Aorta (tissue), 5 donors: ENCODE data around the gene ZBTB42. TPM values are rescaled to one million over a fixed set of nuclear protein-coding genes. Genes with fewer than 3 reads are reported as not detected.

Experiments used
- ATAC-seq: fragments of 200-7000 bp; cut with Tn5 transposase; one replicate; pipeline ENCODE4 v1.9.1; 2022; ENCODE audit warnings: moderate library complexity; ENCODE audit not compliant: low FRiP score
- DNase-seq, 2 donors: peaks; one replicate each; pipeline ENCODE4 v3.0.0-alpha.2; 2020
- H3K27ac ChIP-seq, 2 donors: one replicate each; pipeline ENCODE4 v1.5.1; 2013; ENCODE audit warnings: low read length in 2 of 2, mild to moderate bottlenecking in 2 of 2, moderate library complexity in 2 of 2, control low read depth in 1 of 2, inconsistent platforms in 1 of 2, low read depth in 1 of 2
- H3K27me3 ChIP-seq, 2 donors: one replicate each; pipeline ENCODE4 v1.6.1; 2013; ENCODE audit warnings: control low read depth in 1 of 2, low read length in 1 of 2, mild to moderate bottlenecking in 1 of 2, moderate library complexity in 1 of 2; ENCODE audit not compliant: insufficient read depth in 2 of 2, control insufficient read depth in 1 of 2
- H3K36me3 ChIP-seq, 2 donors: one replicate each; pipeline ENCODE4 v1.6.1; 2013; ENCODE audit warnings: control low read depth in 1 of 2, low read length in 1 of 2, mild to moderate bottlenecking in 1 of 2; ENCODE audit not compliant: insufficient read depth in 2 of 2, control insufficient read depth in 1 of 2
- H3K4me1 ChIP-seq, 2 donors: one replicate each; pipeline ENCODE4 v1.6.1; 2013; ENCODE audit warnings: low read length in 2 of 2, control low read depth in 1 of 2, mild to moderate bottlenecking in 1 of 2, moderate library complexity in 1 of 2; ENCODE audit not compliant: insufficient read depth in 2 of 2, control insufficient read depth in 1 of 2
- H3K4me3 ChIP-seq, 2 donors: one replicate each; pipeline ENCODE4 v1.5.1; 2013; ENCODE audit warnings: low read length in 2 of 2, control low read depth in 1 of 2, mild to moderate bottlenecking in 1 of 2
- H3K9me3 ChIP-seq: one replicate; pipeline ENCODE4 v1.6.1; 2013; ENCODE audit warnings: mild to moderate bottlenecking, low read length; ENCODE audit not compliant: control insufficient read depth
- WGBS, 2 donors: extraction: QIAGEN DNeasy Blood & Tissue Kit; methylation state at CpG; one replicate each; pipeline ENCODE4 v1.1.7; 2013; 5-methylcytosine and 5-hydroxymethylcytosine counted together
- intact Hi-C, 2 donors: fragments of 100-400 bp; cut with DNase I; formaldehyde crosslinking; loops; one replicate each; pipeline versions ENCODE4 v1.14.2 to v1.15.0; 2022
- polyA plus RNA-seq, 2 donors: library from polyadenylated mRNA; stranded (reverse); fragments of 200-250 nt; gene quantifications; one replicate each; pipeline ENCODE4 v1.2.3, GENCODE V29; 2013
- total RNA-seq, 2 donors: library from RNA; stranded (reverse); fragmentation: NEBNext Ultra II Directional; extraction: Animal tissue kit (Norgen Biotek cat#: 25700); gene quantifications; one replicate each; pipeline ENCODE4 v1.2.1, GENCODE V29; 2021
- donor health status: healthy with polysubstance abuse.
- donor health status: Bipolar disorder and iron deficiency.
- donor health status: DM: no; HTN: no; CAD: no.
- donor health status: DM: no; HTN: no; CAD: no.
- donor health status: DM: yes; HTN: yes; CAD: no.

Gene ZBTB42
- total and polyA plus RNA-seq, 4 donors: 1.6 to 4.7 (median 3.1) TPM

DNA sequence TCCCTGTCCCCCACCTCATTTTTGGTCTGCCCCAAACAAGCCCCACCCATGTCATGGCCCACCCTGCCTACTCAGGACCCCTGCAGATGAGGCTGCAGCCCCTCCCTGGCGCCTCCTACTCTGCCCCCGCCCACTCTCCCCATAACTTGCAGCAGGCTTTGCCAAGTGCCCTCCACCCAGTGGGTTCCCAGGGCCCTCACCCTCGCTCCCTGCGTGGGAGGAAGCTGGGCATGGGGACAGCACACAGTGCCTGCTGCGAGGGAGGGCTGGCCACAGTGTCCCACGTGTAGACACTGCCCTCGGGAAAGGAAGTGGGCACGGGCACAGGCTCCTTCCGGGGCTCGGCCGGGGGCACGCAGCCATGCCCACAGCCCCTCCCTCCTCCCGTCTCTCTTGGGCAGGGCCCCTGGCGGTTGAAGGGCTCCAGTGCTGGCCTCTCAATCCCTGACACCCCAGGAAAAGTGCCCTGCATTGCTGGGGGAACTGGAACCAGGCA is 14.8 kb upstream of the ZBTB42 start:
- WGBS, 2 donors: 10 to 11% methylated on average over 8 to 12 of the region's 14 CpGs
- DNase-seq: peak in 1 of 2 donors; percentile 80
- H3K9me3 ChIP-seq: no peaks in the 10 kb centered on the region
- no peaks in the 10 kb centered on the region for H3K27me3 ChIP-seq
- ATAC-seq: no peak
- H3K4me3 ChIP-seq: no peak overlapping the region
- H3K27ac ChIP-seq: no peak overlapping the region
- no peaks in the 10 kb centered on the region for H3K36me3 ChIP-seq
- no peaks in the 10 kb centered on the region for H3K4me1 ChIP-seq
- intact Hi-C loops: no loop called here

GRCh38 chr14:104786726-104787675 is 13.9 kb upstream of the ZBTB42 start:
- Histone ChIP-seq H3K9me3 (no peaks in the 10 kb centered on the region), H3K4me1 (no peaks in the 10 kb centered on the region), H3K27ac (no peak overlapping the region), H3K36me3 (no peaks in the 10 kb centered on the region), H3K4me3 (no peak overlapping the region), H3K27me3 (no peaks in the 10 kb centered on the region)
- intact Hi-C loops: no loop called here
- DNase-seq (no peak), ATAC-seq (no peak)
- WGBS, 2 donors: 60 to 68% methylated on average over 29 to 30 of the region's 30 CpGs

DNA sequence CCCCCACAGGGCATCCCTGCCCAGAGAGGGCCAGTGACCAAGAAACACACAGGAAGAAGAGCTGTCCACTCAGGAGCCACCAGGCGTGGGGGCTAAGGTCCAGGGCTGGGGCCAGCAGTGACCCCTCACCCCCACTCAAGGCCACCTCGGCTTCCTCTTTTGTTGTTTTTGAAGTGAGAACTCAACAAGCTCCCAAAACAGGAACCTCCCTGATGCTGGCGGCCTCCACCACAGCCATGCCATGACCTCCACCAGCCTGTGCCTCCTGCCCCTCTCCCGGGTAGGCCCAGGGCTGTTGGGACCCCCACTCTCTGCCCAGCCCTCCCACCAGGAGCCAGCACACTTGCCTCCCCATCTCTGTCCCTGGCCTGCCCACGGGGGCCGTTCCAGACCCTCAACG is 13.2 kb upstream of the ZBTB42 start:
- Histone ChIP-seq H3K36me3 (no peaks in the 10 kb centered on the region), H3K27me3 (no peaks in the 10 kb centered on the region), H3K4me3 (no peak overlapping the region), H3K9me3 (no peaks in the 10 kb centered on the region), H3K4me1 (no peaks in the 10 kb centered on the region), H3K27ac (no peak overlapping the region)
- DNase-seq (peak in 1 of 2 donors; percentile 82), ATAC-seq (no peak)
- intact Hi-C loops: no loop called here
- WGBS, 2 donors: 77 to 79% methylated on average over 7 of the region's 7 CpGs

- ATAC-seq (no peak), DNase-seq (no peak)
- WGBS, 2 donors: 86 to 87% methylated on average over 14 of the region's 14 CpGs
- H3K27ac ChIP-seq: no peak overlapping the region
- intact Hi-C loops: no loop called here
- H3K27me3 ChIP-seq: no peaks in the 10 kb centered on the region
- H3K9me3 ChIP-seq: no peaks in the 10 kb centered on the region
- H3K36me3 ChIP-seq: no peaks in the 10 kb centered on the region
- peaks cover 0 to under 1% of the 10 kb centered on the region in 2 donors for H3K4me1 ChIP-seq
- no peak overlapping the region for H3K4me3 ChIP-seq
Observed at GRCh38 chr14:104788161-104788818, 12.6 kb upstream of the ZBTB42 start.

DNA sequence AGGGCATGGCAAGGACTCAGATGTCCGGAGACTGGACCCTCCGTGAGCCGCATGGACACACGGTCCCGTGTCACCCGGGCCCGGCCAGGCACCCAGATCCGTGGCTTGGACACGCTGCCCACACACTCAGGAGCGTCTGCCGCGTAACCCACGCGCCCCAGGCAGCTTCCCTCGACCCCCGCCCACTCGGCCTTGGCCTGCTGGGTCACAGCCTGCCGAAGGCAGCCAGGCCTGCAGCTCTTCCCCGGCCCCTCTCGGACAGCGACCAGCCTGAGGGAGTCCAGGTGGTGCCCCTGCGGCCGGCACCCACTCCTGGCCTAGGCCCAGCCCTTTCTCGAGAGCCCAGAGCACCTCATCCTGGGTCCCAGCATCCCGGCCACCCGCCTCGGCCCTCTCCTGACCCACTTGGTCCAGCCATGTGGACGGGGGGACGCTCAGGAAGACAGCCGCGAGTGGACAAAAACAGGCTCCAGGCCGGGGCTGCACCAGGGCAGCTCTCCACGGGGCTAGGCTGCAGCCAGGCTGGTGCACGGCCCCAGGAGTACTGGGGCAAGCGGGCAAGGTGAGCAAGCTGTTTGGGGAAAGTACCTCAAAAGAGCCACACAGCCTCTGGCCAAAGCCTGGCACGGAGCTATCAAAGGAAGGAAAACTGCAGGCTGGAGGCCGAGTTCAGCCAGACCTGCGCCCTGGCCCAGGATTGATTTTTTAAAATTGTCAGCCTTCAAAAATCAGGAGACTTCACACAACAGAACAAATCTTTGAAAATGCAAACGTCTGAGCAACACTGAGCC is 11.8 kb upstream of the ZBTB42 start:
- peaks cover 0 to 7% of the 10 kb centered on the region in 2 donors for H3K4me1 ChIP-seq
- intact Hi-C loops: no loop called here
- no peak overlapping the region for H3K27ac ChIP-seq
- 82 to 83% methylated on average over 33 to 39 of the region's 39 CpGs for WGBS, 2 donors
- no peak for ATAC-seq
- no peaks in the 10 kb centered on the region for H3K27me3 ChIP-seq
- H3K9me3 ChIP-seq: no peaks in the 10 kb centered on the region
- DNase-seq: no peak
- H3K36me3 ChIP-seq: no peaks in the 10 kb centered on the region
- H3K4me3 ChIP-seq: no peak overlapping the region

GRCh38 chr14:104789752-104790743 is 10.9 kb upstream of the ZBTB42 start:
- no peaks in the 10 kb centered on the region for H3K36me3 ChIP-seq

GRCh38 chr14:104791425-104791824 is 9.5 kb upstream of the ZBTB42 start:
- ATAC-seq: no peak
- no peak for DNase-seq
- H3K4me3 ChIP-seq: no peak overlapping the region
- no peaks in the 10 kb centered on the region for H3K9me3 ChIP-seq
- WGBS, 2 donors: 76 to 77% methylated on average over 9 of the region's 9 CpGs
- no peaks in the 10 kb centered on the region for H3K27me3 ChIP-seq
- no peaks in the 10 kb centered on the region for H3K36me3 ChIP-seq
- intact Hi-C loops: no loop called here
- H3K4me1 ChIP-seq: peaks cover 0 to 7% of the 10 kb centered on the region in 2 donors
- no peak overlapping the region for H3K27ac ChIP-seq

More at GRCh38 chr14:104789752-104790743, 10.9 kb upstream of the ZBTB42 start:
- DNase-seq (no peak), ATAC-seq (no peak)
- no peaks in the 10 kb centered on the region for H3K9me3 ChIP-seq
- H3K27ac ChIP-seq: no peak overlapping the region
- no peaks in the 10 kb centered on the region for H3K27me3 ChIP-seq
- WGBS, 2 donors: 85 to 86% methylated on average over 31 of the region's 31 CpGs
- intact Hi-C loops: loop anchor here in 1 of 2 donors (1.0 kb wide), 1 partner anchor 37 kb away; the partner anchor contains the start of gene SIVA1
- peaks cover 0 to 7% of the 10 kb centered on the region in 2 donors for H3K4me1 ChIP-seq
- H3K4me3 ChIP-seq: no peak overlapping the region
